ENCODE results near the gene PTPRT.

The PTPRT gene

GRCh38 chr20:43189554-43190331 lies at the start of gene PTPRT:
TSS of gene PTPRT (minus strand) at chr20:43189906. CDS start at chr20:43189733, 173 bp downstream.
- DNase-seq: no peak

GRCh38 chr20:43238833-43239232 lies 49.1 kb upstream of the PTPRT start:
- no peak for DNase-seq

- DNase-seq: no peak
Measured at GRCh38 chr20:43238266-43238665, 48.6 kb upstream of the PTPRT start.

- no peak for DNase-seq
Measured at GRCh38 chr20:43237651-43238168, 48.0 kb upstream of the PTPRT start.

- DNase-seq: no peak
Measured at GRCh38 chr20:43235998-43236397, 46.3 kb upstream of the PTPRT start.

- DNase-seq: no peak
Measured at GRCh38 chr20:43231829-43232228, 42.1 kb upstream of the PTPRT start.

GRCh38 chr20:43229696-43230095 lies 40.0 kb upstream of the PTPRT start:
- no peak for DNase-seq

GRCh38 chr20:43220612-43221011 lies 30.9 kb upstream of the PTPRT start:
- DNase-seq: no peak

- DNase-seq: no peak
Measured at GRCh38 chr20:43210901-43211300, 21.2 kb upstream of the PTPRT start.

GRCh38 chr20:43209831-43210230 lies 20.1 kb upstream of the PTPRT start:
- DNase-seq: no peak

- no peak for DNase-seq
Measured at GRCh38 chr20:43205699-43206098, 16.0 kb upstream of the PTPRT start.

GRCh38 chr20:43202100-43202499 lies 12.4 kb upstream of the PTPRT start:
- DNase-seq: no peak

GRCh38 chr20:43198607-43199006 lies 8.9 kb upstream of the PTPRT start:
- no peak for DNase-seq

- no peak for DNase-seq
Measured at GRCh38 chr20:43196243-43196642, 6.5 kb upstream of the PTPRT start.

- no peak for DNase-seq
Measured at GRCh38 chr20:43194137-43194536, 4.4 kb upstream of the PTPRT start.

GRCh38 chr20:43193443-43193842 lies 3.7 kb upstream of the PTPRT start:
- no peak for DNase-seq

- peak; percentile 33 for DNase-seq
Measured at GRCh38 chr20:43191946-43192863, 2.5 kb upstream of the PTPRT start.

- no peak for DNase-seq
Measured at GRCh38 chr20:43191143-43191542, 1.4 kb upstream of the PTPRT start.

GRCh38 chr20:43190332-43190953 lies 737 bp upstream of the PTPRT start:
- no peak for DNase-seq

- no peak for DNase-seq
Measured at GRCh38 chr20:43188861-43189553, 699 bp downstream of the PTPRT start.

GRCh38 chr20:43188234-43188653 lies 1.5 kb downstream of the PTPRT start:
- no peak for DNase-seq

- peak; percentile 84 for DNase-seq
Measured at GRCh38 chr20:43187476-43188233, 2.1 kb downstream of the PTPRT start.

All from activated CD4-positive, alpha-beta T cell treated with anti-CD3 and anti-CD28 coated beads for 48 hours (primary cell).